KOPT-K1 (cell line): Measurements from ENCODE around the gene MGAT4A.
"Not testable (repeated sequence)": the region's sequence is repeated elsewhere in the genome, so short reads cannot be mapped to it uniquely, and the experiment has no call there.

Experiments used
- H3K27ac ChIP-seq: fragments of 200-600 bp; sonication (generic); 2 replicates; pipeline ENCODE4 v1.5.1; 2016; ENCODE audit warnings: antibody characterized with exemption, mild to moderate bottlenecking, low read depth, low read length; ENCODE audit not compliant: poor library complexity, severe bottlenecking
- H3K36me3 ChIP-seq: fragments of 200-600 bp; sonication (generic); 2 replicates; pipeline ENCODE4 v1.5.1; 2017; ENCODE audit warnings: antibody characterized with exemption, mild to moderate bottlenecking, low read length, moderate library complexity; ENCODE audit not compliant: insufficient read depth
- H3K9me3 ChIP-seq: fragments of 200-600 bp; sonication (generic); 2 replicates; pipeline ENCODE4 v1.5.1; 2017; ENCODE audit warnings: antibody characterized with exemption, low read length, mild to moderate bottlenecking; ENCODE audit not compliant: insufficient read depth, poor library complexity, severe bottlenecking

Gene MGAT4A

DNA sequence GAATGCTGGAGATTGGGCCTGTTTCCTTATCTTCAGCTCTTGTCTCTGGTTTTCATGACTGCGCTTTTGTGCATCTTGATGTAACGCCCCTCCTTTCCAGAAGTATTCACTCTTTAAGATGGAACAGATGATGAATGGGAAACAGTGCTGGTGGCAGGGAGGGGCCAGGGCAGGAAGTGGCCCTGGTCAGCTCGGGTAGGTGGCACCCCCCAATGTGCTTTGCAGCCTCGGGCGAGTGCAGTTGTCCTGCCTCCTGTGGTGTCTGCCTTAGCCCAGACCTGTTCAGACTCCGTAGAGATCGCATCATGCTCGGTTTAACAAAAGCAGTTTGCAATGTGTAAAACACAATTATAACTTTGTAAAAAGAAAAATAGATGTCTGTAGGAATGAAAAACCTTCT lies 17.0 kb upstream of the MGAT4A start:
- Histone ChIP-seq H3K9me3 (peaks cover 4% of the 10 kb centered on the region), H3K36me3 (no peaks in the 10 kb centered on the region), H3K27ac (peak overlapping the region; percentile 57)

DNA sequence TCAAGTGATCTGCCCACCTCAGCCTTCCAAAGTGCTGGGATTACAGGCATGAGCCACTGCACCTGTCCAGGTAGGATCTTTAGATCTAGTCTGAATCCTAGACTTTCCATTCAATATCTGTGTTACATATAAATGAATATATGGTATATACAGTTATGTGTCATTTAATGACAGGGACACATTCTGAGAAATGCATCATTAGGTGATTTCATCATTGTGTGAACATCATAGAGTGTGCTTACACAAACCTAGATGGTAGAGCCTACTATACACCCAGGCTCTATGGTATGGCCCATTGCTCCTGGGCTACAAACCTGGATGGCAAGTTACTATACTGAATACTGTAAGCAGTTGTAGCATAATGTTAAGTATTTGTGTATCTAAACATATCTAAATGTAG lies 15.5 kb upstream of the MGAT4A start:
- Histone ChIP-seq H3K36me3 (no peaks in the 10 kb centered on the region), H3K27ac (no peak overlapping the region), H3K9me3 (peaks cover 4% of the 10 kb centered on the region)

DNA sequence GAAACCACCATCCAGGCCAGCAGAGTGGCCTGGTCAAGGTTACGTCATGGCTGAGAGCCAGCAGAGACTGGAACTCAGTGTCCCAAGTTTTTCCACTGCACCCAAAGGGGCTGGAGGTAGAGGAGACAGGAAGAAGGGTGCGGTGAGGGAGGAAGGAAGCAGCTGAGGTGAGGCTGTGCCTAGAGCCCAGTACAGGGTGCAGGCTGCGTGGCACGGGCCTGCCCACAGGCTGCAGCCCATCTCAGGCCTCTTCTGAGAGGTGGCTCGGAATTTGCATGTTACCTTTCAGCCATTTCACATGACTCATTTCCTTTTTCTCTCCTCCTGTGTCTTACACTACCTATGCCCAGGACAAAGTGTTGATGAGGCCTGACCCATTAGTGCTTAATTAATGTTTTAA lies 13.7 kb upstream of the MGAT4A start:
- Histone ChIP-seq H3K36me3 (no peaks in the 10 kb centered on the region), H3K9me3 (peaks cover 4% of the 10 kb centered on the region), H3K27ac (peak overlapping the region; percentile 20)

DNA sequence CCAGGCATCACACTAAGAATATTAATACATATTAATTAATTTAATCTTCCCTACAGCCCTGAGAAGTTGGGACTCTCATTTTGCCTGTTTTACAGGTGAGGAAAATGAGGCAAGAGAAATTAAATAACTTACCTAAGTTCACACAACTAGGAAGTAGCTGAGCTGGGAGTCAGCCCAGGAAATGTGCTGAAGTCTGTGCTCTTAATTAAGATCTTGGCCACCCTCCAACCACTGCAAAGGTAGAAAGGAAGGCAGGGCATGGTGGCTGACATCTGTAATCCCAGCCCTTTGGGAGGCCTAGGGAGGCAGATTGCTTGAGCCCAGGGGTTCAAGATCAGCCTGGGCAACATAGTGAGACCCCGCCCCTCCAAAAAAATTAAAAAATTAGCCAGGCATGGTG lies 12.9 kb upstream of the MGAT4A start:
- Histone ChIP-seq H3K36me3 (no peaks in the 10 kb centered on the region), H3K27ac (peak overlapping the region; percentile 20), H3K9me3 (peaks cover 4% of the 10 kb centered on the region)

DNA sequence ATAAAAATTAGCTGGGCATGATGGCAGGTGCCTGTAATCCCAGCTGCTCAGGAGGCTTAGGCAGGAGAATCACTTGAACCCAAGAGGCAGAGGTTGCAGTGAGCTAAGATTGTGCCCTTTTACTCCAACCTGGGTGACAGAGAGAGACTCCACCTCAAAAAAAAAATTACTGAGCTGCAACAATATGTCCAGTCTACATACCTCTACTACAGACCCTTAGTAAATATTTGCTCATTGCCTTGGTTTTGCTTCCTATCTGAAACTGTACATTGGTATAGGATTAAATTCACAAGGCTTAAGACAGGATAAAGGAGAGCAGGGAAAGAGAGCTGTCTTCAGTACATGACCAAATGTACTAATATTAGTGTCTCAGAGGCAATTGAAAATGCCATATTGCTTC lies 8.1 kb upstream of the MGAT4A start:
- H3K9me3 ChIP-seq = no peaks in the 10 kb centered on the region
- H3K27ac ChIP-seq = no peak overlapping the region
- no peaks in the 10 kb centered on the region for H3K36me3 ChIP-seq

DNA sequence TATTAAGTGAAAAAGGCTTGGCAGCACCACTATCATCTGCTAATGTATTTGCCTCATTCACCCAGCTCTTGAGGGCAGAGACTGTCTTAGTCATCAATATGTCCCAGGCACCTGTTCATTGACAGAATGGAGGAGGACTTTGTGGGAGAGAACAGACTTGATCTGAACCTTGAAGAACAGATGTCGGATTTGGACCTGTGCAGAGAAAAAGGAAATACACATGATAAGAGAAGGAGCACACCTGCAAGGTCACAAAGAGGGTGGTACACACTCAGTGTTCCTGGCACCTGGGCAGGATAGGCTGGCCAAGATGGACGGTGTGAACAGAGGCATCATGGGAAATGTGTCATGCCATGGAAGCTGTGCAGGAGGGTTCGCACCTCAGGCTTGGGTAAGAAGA lies 7.4 kb upstream of the MGAT4A start:
- no peaks in the 10 kb centered on the region for H3K36me3 ChIP-seq
- H3K27ac ChIP-seq = peak overlapping the region; percentile 96
- H3K9me3 ChIP-seq = no peaks in the 10 kb centered on the region

DNA sequence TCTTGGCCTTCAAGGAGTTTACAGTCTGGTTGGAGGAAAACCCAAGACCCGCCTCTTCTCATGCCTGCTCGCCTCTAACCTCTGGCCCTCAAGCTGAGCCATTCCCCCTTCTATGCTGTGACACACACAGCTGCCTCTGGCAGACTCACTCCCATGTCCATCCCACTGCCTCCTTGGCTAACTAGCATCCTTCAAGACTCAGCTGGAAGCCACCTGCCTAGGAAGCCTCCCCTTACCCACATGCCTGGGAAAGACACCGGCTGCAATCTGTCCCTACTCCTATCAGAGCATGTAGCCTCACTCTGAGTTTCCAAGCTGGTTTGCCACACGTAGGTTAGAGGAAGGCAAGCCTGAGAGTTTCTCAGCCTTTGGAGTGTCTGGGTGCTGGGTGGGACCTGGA lies 6.9 kb upstream of the MGAT4A start:
- Histone ChIP-seq H3K36me3 (no peaks in the 10 kb centered on the region), H3K27ac (peak overlapping the region; percentile 96), H3K9me3 (peaks cover 3% of the 10 kb centered on the region)

DNA sequence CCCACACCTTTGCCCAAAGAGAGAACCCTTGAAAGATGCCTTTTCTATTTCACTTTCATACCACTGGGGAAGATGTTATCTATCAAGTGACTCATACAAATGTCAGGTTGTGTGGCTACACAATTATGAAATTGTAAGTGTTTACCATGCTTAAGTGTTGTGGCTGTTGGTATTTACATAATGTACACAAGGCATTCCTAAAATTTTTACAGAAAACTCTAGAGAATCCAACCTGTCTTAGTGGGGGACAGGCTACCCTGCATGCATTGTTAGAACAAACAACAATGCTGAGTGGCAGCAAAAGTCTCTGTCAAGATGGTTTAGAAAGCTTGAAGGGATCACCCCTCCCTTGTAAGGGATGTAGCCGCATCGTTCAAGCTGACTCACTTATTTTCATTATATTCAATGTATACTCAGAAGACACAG lies 5.5 kb upstream of the MGAT4A start:
- H3K27ac ChIP-seq = peak overlapping the region; percentile 96
- no peaks in the 10 kb centered on the region for H3K36me3 ChIP-seq
- peaks cover 9% of the 10 kb centered on the region for H3K9me3 ChIP-seq

DNA sequence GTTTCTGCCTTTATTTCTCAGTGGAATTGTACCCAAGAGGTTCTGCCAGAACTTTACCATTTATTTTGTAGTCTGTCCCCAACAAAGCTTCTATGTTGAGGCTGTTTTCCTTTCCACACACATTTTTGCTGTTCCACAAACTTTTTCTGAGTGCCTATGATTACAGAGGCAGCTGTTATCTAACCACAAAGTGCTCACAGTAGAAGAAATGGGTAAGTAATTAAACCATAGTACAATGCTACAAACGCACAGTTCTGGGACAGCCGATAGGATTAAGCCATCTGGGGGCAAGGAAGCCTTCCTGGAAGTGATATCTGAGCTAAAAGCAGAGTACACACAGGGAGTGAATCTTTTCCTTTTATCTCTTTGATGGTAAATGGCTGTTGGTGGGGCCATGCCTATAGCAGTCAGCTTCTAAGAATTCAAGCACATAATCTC lies 3.9 kb upstream of the MGAT4A start:
- Histone ChIP-seq H3K9me3 (peaks cover 9% of the 10 kb centered on the region), H3K36me3 (no peaks in the 10 kb centered on the region), H3K27ac (peak overlapping the region; percentile 96)

DNA sequence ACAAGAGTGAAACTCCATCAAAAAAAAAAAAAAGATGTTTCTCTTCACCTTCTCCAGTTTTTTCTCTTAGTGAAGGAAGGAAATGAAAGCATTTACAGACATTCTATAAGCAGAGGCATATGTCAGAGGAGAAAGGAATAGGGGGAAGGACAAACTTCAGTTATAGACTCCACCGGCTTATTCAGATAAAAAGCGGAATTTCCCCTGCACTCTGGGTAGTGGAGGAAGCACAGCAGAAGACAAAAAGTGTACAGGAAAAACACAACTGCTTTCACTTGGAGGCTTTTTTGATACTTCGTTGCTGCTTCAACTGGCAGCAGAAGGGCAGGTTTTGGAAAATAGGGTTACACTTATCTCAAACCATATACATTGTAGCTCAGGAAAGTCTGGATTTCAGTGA lies 3.2 kb upstream of the MGAT4A start:
- H3K36me3 ChIP-seq = no peaks in the 10 kb centered on the region
- H3K27ac ChIP-seq = peak overlapping the region; percentile 96
- H3K9me3 ChIP-seq = peaks cover 9% of the 10 kb centered on the region

DNA sequence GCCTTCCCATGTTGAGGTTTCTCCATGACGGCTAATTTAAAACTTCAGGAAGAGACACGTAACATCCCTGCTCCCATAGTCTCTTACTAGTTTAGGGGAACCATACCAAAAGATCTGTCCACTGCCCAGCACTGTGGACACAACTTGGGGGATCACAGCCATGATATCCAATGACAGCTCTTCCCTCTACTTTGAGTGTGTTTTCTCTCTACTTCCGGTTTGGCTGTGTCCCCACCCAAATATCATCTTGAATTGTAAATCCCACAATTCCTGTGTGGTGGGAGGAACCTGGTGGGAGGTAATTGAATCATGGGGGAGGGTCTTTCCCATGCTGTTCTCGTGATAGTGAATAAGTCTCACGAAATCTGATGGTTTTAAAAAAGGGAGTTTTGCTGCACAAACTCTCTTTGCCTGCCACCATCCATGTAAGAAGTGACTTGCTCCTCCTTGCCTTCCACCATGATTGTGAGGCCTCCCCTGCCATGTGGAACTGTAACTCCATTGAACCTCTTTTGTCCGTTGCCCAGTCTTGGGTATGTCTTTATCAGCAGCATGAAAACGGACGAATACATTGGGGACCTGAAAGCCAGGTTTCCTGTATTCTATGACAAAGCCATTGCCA lies 1.6 kb upstream of the MGAT4A start:
- Histone ChIP-seq H3K9me3 (peaks cover 9% of the 10 kb centered on the region), H3K36me3 (no peaks in the 10 kb centered on the region), H3K27ac (peak overlapping the region; percentile 96)

DNA sequence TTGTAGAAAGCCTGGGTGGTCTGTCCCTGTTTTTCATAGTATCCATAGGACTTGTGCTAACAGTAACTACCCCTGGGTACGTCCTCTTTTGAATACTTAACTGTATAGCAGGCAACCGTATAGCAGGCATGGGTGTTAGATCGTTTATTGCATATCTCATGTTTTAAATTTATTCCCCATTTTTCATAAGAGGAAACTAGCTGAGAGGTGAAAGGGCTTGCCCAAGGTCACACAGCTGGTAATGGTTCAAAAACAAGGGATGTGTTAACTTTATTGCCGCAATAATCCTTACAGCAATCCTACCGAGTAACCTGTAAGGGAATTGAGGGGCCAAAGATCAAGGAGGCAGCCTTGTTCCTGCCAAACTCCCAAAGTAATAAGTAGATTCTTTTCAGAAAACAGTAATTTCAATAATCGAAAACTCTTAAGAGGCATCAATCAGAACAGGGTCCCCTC lies 990 bp upstream of the MGAT4A start:
- Histone ChIP-seq H3K9me3 (peaks cover 9% of the 10 kb centered on the region), H3K36me3 (no peaks in the 10 kb centered on the region), H3K27ac (peak overlapping the region; percentile 96)

DNA sequence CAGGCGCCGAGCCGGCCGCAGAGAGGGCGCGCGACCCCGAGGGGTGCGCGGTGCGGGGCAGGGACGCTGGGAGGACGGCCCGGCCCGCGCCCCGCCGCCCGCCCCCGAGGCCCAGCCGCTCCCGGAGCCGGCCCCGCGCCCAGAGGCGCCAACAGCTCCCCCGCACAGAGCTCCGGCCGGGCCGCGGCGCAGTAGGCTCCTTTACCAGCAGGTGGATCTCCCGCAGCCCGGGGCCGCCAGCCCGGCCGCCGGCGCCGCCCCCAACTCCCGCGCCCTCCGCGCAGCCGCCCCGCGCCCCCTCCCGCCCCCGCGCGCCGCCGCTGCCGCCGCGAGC lies 258 bp downstream of the MGAT4A start:
- peaks cover 9% of the 10 kb centered on the region for H3K9me3 ChIP-seq
- H3K36me3 ChIP-seq = peaks cover 8% of the 10 kb centered on the region
- H3K27ac ChIP-seq = peak overlapping the region; percentile 90

DNA sequence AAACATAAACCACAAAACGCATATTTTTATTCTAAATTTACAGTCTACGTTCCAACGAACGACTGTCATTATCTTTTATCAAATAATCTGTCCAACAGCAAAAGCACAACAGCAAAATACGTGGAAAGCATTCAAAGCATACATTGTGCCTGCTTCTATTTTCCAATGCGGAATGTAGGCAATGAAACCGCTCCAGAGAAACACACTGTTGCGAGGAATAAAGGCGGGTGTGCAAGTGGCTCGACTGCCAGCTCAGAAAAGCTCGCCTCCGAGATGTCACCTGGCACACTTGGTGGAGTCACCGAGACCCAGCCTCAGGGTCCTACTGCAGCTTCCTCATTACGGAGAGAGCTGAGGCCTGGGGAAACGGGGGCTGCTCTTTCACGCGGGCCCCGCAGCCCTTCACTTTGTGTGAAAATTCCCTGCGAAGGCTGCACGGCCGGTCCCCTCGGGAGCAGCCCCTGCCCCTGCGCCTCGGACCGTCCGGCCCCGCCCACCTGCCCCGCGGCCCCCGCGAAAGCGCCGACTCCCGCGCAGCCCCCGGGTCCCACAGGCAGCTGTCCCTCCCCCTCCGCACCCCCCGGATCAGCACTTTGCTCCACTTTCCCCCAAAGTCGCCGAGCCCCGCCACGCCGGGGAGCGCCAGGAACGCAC lies 752 bp downstream of the MGAT4A start:
- Histone ChIP-seq H3K9me3 (peaks cover 9% of the 10 kb centered on the region), H3K36me3 (peaks cover 13% of the 10 kb centered on the region), H3K27ac (peak overlapping the region; percentile 90)

DNA sequence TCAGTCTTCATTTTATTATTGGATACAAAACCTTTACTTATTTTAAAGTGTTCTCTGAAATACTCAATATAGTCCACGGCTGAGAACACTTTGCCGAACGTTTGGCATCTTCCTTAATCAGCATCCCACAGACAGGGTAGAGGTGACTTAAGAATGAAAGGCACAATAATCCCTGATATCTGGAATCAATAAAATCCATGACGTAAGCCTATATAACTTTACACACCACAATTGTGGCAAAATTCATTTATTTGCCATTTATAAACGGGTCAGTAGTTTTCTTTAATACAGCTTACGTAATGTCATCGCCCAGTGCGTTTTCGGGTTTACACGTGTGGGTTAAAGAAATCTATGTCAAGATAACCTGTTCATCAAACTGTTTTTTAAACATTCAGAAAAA lies 1.3 kb downstream of the MGAT4A start:
- Histone ChIP-seq H3K27ac (peak overlapping the region; percentile 90), H3K9me3 (peaks cover 9% of the 10 kb centered on the region), H3K36me3 (peaks cover 18% of the 10 kb centered on the region)

DNA sequence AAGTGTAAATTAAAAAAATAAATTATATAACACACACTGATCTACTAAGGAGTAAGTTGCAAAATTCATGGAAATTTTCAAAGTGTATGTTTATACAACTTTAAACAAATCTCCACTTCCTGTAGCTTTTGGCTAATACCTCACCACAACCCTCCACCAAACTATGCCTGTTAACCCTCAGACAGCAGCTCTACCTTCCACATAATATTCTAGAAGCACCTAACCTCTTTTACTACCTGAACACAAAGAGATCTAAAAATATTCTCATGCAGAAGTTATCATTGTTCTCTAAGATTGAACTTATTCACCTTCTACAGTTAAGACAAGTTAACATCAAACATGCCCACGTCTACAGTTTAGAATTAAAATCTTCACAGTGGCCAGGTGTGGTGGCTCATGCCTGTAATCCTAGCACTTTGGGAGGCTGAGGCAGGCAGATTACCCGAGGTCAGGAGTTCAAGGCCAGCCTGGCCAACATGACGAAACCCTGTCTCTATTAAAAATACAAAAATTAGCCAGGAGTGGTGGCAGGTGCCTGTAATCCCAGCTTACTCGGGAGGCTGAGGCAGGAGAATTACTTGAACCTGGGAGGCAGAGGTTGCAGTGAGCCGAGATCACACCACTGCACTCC lies 2.7 kb downstream of the MGAT4A start:
- H3K27ac ChIP-seq = peak overlapping the region; percentile 90
- H3K36me3 ChIP-seq = peaks cover 33% of the 10 kb centered on the region
- H3K9me3 ChIP-seq = not testable (repeated sequence)
